Smooth muscle cell (in vitro differentiated cells): ENCODE data around the gene CCL15. TPM values are rescaled to one million over a fixed set of nuclear protein-coding genes. Genes with fewer than 3 reads are reported as not detected.

Experiments
- DNase-seq: peaks from one replicate; lab custom pipeline; 2025; ENCODE audit not compliant: unreplicated experiment; lab: John Stamatoyannopoulos, UW
- H2AFZ ChIP-seq: fragments of 200-600 bp; sonication (generic); 2 replicates; pipeline ENCODE4 v1.6.0; 2016; ENCODE audit warnings: antibody characterized with exemption, low read depth, mild to moderate bottlenecking
- H3F3A ChIP-seq: fragments of 200-600 bp; sonication (generic); 2 replicates; pipeline ENCODE4 v1.6.0; 2017; ENCODE audit warnings: antibody characterized with exemption, low read depth
- H3K27ac ChIP-seq: fragments of 200-600 bp; sonication (generic); 2 replicates; pipeline ENCODE4 v1.5.1; 2016; ENCODE audit warnings: low read depth, mild to moderate bottlenecking
- H3K27me3 ChIP-seq: fragments of 200-600 bp; sonication (generic); 2 replicates; pipeline ENCODE4 v1.6.1; 2016; ENCODE audit warnings: low read depth, mild to moderate bottlenecking
- H3K36me3 ChIP-seq: fragments of 200-600 bp; sonication (generic); 2 replicates; pipeline ENCODE4 v1.5.1; 2016; ENCODE audit warnings: low read depth
- H3K4me1 ChIP-seq: fragments of 200-600 bp; sonication (generic); 2 replicates; pipeline ENCODE4 v1.5.1; 2016; ENCODE audit warnings: low read depth
- H3K4me2 ChIP-seq: fragments of 200-600 bp; sonication (generic); 2 replicates; pipeline ENCODE4 v1.6.0; 2016; ENCODE audit warnings: mild to moderate bottlenecking
- H3K4me3 ChIP-seq: fragments of 200-600 bp; sonication (generic); 2 replicates; pipeline ENCODE4 v1.5.1; 2016; ENCODE audit warnings: mild to moderate bottlenecking
- H3K79me2 ChIP-seq: fragments of 200-600 bp; sonication (generic); 2 replicates; pipeline ENCODE4 v1.6.0; 2016; ENCODE audit warnings: low read depth, mild to moderate bottlenecking
- H3K9ac ChIP-seq: fragments of 200-600 bp; sonication (generic); 2 replicates; pipeline ENCODE4 v1.6.0; 2016; ENCODE audit warnings: low read depth
- H3K9me3 ChIP-seq: fragments of 200-600 bp; sonication (generic); replicated peaks from 2 replicates; pipeline ENCODE4 v1.5.1; 2016; ENCODE audit warnings: low read depth
- H4K20me1 ChIP-seq: fragments of 200-600 bp; sonication (generic); 2 replicates; pipeline ENCODE4 v1.6.0; 2016; ENCODE audit warnings: low read depth
- WGBS: methylation state at CpG from one replicate; pipeline ENCODE4 v1.1.7; 2016; ENCODE audit warnings: low lambda C conversion rate; 5-methylcytosine and 5-hydroxymethylcytosine counted together
- polyA plus RNA-seq: library from polyadenylated mRNA; unstranded; fragments of >200 nt; fragmentation: Nextera tagmentation; extraction: Ambion mirVana; gene quantifications from 2 replicates; pipeline ENCODE4 v1.2.1, GENCODE V29; 2016
- total RNA-seq: library from RNA; depleted of rRNA; stranded (reverse); fragments of >200 nt; gene quantifications from 2 replicates; pipeline ENCODE4 v1.2.3, GENCODE V29; 2014
- TF ChIP-seq, protein P1 (sequence below): fragments of 200-600 bp; sonication (generic); IDR thresholded peaks from 2 replicates; pipeline ENCODE4 v1.5.1; 2017; ENCODE audit warnings: borderline replicate concordance, mild to moderate bottlenecking, antibody characterized with exemption; ENCODE audit not compliant: insufficient read depth, poor library complexity, severe bottlenecking

The CCL15 gene
- total and polyA plus RNA-seq, 2 experiments from 2014 or later = not detected

DNA sequence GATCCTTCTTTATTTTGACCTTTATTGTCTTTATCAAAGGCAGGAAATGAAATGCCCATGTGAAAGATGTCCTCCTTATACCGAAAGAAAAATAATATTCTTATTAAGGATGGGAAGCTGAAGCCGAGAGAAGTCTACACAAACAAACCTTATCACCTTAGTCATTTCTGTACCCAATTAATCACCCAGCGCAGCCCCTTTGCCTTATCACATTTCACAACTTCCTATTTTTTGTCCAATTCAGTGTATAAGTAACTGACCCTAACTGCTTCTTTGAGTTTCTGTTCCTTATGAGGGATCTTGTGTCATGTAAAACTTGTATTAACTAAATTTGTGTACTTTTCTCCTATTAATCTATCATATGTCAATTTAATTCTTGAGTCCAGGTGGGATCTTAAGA, 32.8 kb upstream of the CCL15 start:
- TF ChIP-seq, protein P1, sequence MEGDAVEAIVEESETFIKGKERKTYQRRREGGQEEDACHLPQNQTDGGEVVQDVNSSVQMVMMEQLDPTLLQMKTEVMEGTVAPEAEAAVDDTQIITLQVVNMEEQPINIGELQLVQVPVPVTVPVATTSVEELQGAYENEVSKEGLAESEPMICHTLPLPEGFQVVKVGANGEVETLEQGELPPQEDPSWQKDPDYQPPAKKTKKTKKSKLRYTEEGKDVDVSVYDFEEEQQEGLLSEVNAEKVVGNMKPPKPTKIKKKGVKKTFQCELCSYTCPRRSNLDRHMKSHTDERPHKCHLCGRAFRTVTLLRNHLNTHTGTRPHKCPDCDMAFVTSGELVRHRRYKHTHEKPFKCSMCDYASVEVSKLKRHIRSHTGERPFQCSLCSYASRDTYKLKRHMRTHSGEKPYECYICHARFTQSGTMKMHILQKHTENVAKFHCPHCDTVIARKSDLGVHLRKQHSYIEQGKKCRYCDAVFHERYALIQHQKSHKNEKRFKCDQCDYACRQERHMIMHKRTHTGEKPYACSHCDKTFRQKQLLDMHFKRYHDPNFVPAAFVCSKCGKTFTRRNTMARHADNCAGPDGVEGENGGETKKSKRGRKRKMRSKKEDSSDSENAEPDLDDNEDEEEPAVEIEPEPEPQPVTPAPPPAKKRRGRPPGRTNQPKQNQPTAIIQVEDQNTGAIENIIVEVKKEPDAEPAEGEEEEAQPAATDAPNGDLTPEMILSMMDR = no peak
- no peak overlapping the region for H3K9ac ChIP-seq
- no peaks in the 10 kb centered on the region for H3K9me3 ChIP-seq
- no peaks in the 10 kb centered on the region for H3K79me2 ChIP-seq
- no peak for DNase-seq
- H3K4me3 ChIP-seq = no peak overlapping the region
- H4K20me1 ChIP-seq = no peaks in the 10 kb centered on the region
- no peak overlapping the region for H3K4me2 ChIP-seq
- 84% methylated on average over 3 of the region's 3 CpGs for WGBS
- H3K4me1 ChIP-seq = no peaks in the 10 kb centered on the region
- no peaks in the 10 kb centered on the region for H3K36me3 ChIP-seq
- H3F3A ChIP-seq = no peaks in the 10 kb centered on the region
- H3K27ac ChIP-seq = no peak overlapping the region
- no peaks in the 10 kb centered on the region for H3K27me3 ChIP-seq
- H2AFZ ChIP-seq = no peak overlapping the region

DNA sequence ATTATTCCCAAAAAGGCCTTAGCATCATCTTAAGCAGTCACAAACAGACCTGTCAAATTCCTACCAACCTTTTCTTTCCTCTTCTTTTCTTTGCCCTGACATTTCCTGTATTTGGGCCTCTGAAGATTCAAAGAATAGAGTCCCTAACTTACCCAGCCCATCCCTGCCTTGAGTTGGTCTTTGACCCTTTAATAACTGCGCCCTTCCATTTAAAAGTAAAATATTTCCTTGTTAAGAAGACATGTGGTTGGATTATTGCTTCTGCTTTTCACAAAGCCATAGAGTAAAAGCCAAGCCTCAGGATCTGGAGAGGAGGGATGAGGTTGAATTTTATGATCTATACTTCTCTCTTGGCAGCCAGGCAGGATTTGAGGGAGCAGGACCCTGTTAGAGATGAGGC, 29.6 kb upstream of the CCL15 start:
- no peaks in the 10 kb centered on the region for H3K36me3 ChIP-seq
- H3K9me3 ChIP-seq = no peaks in the 10 kb centered on the region
- no peak for DNase-seq
- H3K27ac ChIP-seq = no peak overlapping the region
- no peak overlapping the region for H3K9ac ChIP-seq
- no peaks in the 10 kb centered on the region for H3K27me3 ChIP-seq
- H3K79me2 ChIP-seq = no peaks in the 10 kb centered on the region
- no peaks in the 10 kb centered on the region for H3F3A ChIP-seq
- no peak overlapping the region for H2AFZ ChIP-seq
- WGBS = 94% methylated on average over 1 of the region's 1 CpG
- no peaks in the 10 kb centered on the region for H4K20me1 ChIP-seq
- no peaks in the 10 kb centered on the region for H3K4me1 ChIP-seq
- TF ChIP-seq, protein P1 = no peak
- no peak overlapping the region for H3K4me3 ChIP-seq
- H3K4me2 ChIP-seq = no peak overlapping the region

DNA sequence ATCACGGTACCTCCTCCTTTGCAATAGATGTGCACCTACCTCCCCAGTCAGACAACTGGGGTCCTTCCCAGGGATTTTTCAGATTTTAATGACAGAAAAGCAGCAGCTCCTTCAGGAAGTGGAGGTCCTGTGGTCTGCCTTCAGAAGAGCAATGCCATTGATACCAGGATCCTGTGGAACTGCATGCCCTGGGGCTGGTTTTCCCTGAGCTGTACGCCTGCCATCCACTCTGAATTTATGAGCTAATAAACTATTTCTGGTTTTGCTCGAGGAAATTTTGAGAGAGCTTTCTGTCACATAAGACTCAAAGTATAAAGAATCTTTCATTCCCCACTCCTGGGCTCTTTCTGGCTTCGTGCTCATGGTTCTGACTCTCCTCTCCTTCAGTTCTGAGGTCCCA, 26.4 kb upstream of the CCL15 start:
- no peaks in the 10 kb centered on the region for H4K20me1 ChIP-seq
- H3K36me3 ChIP-seq = no peaks in the 10 kb centered on the region
- H3K4me3 ChIP-seq = no peak overlapping the region
- H3K4me2 ChIP-seq = no peak overlapping the region
- WGBS = 43% methylated on average over 4 of the region's 4 CpGs
- H3K9me3 ChIP-seq = no peaks in the 10 kb centered on the region
- H3K79me2 ChIP-seq = no peaks in the 10 kb centered on the region
- no peaks in the 10 kb centered on the region for H3K4me1 ChIP-seq
- H3K27me3 ChIP-seq = no peaks in the 10 kb centered on the region
- no peak overlapping the region for H2AFZ ChIP-seq
- TF ChIP-seq, protein P1 = no peak
- H3K9ac ChIP-seq = no peak overlapping the region
- H3F3A ChIP-seq = no peaks in the 10 kb centered on the region
- DNase-seq = no peak
- no peak overlapping the region for H3K27ac ChIP-seq

DNA sequence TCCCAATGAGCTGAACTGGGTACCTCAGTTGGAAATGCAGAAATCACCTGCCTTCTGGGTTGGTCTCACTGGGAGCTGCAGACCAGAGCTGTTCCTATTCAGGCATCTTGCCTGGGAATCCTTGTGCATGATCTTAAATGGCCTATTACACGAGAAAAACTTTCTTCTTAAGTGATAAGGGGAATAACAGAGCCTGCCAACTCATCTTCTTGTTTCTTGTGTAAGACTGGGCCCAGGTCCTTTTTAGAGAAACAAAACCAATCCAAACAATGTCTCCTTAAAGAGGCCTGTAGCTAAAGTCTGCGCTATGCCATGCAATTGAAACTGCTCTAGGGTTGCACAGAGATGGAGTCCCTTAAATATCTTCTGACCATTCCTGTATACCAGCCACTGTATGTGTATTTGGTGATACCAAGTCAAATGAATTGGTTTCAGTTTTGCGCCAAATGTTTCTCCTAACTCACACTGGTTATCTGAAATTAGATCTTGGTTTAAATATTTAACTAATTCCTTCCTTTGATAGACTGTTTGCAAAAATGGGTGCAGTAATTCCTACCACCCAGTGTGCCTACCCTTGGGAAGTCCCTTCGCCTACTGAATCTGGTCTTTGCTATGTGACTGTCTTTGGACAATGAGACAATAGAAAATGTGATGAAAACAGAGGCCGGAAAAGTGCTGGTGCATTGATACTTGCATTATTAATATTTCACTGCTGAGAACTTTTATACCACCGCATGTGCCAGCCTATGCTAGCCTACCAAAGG, 22.9 kb upstream of the CCL15 start:
- Histone ChIP-seq H3K27me3 (peaks cover 16% of the 10 kb centered on the region), H3F3A (no peaks in the 10 kb centered on the region), H3K9ac (no peak overlapping the region), H2AFZ (no peak overlapping the region), H3K4me1 (no peaks in the 10 kb centered on the region), H4K20me1 (no peaks in the 10 kb centered on the region), H3K4me3 (no peak overlapping the region), H3K27ac (no peak overlapping the region), H3K36me3 (no peaks in the 10 kb centered on the region), H3K4me2 (no peak overlapping the region), H3K79me2 (no peaks in the 10 kb centered on the region), H3K9me3 (no peaks in the 10 kb centered on the region)
- WGBS = 88% methylated on average over 6 of the region's 6 CpGs
- DNase-seq = no peak
- TF ChIP-seq, protein P1 = no peak
